Activated naive CD8-positive, alpha-beta T cell treated with anti-CD3 and anti-CD28 coated beads, Interleukin-2, amount 10 ng/mL, durations not matched to agents 7 days and 5 days (primary cell): ENCODE data around the gene NFE2L1. TPM values are rescaled to one million over a fixed set of nuclear protein-coding genes. Genes with fewer than 3 reads are reported as not detected.
"Not testable (repeated sequence)": the region's sequence is repeated elsewhere in the genome, so short reads cannot be mapped to it uniquely, and the experiment has no call there.

Experiments used
- ATAC-seq: fragments of 150-1000 bp; cut with Tn5 transposase; one replicate; pipeline ENCODE4 v1.10.0; 2021; ENCODE audit warnings: low read depth, moderate library complexity
- POLR2A ChIA-PET: fragments of 350-600 bp; sonication (Branson Sonifier 250); formaldehyde crosslinking; loops from one replicate; lab custom pipeline; 2021; ENCODE audit warnings: antibody characterized with exemption; lab: Charles Lee
- DNase-seq: peaks from one replicate; pipeline ENCODE4 v3.0.0; 2021
- H3K27ac Mint-ChIP-seq: one replicate; pipeline ENCODE4 v1.8.0; 2022; ENCODE audit warnings: mild to moderate bottlenecking, mixed read lengths
- H3K27me3 Mint-ChIP-seq: one replicate; pipeline ENCODE4 v1.8.0; 2022; ENCODE audit warnings: mild to moderate bottlenecking, moderate library complexity, mixed read lengths
- H3K36me3 Mint-ChIP-seq: one replicate; pipeline ENCODE4 v1.8.0; 2021; ENCODE audit warnings: mild to moderate bottlenecking, mixed read lengths
- H3K4me1 Mint-ChIP-seq: one replicate; pipeline ENCODE4 v1.8.0; 2021; ENCODE audit warnings: mixed read lengths
- H3K4me3 Mint-ChIP-seq: one replicate; pipeline ENCODE4 v1.8.0; 2022; ENCODE audit warnings: mild to moderate bottlenecking, moderate library complexity, mixed read lengths
- H3K9me3 Mint-ChIP-seq: one replicate; pipeline ENCODE4 v1.8.0; 2021; ENCODE audit warnings: mixed read lengths
- total RNA-seq, 2 experiments: library from RNA; stranded (reverse); gene quantifications; one replicate each; pipeline ENCODE4 v1.2.3, GENCODE V29; 2021

Gene NFE2L1
- total RNA-seq, 2 experiments from 2014 or later: 62.2 to 63.1 TPM

DNA sequence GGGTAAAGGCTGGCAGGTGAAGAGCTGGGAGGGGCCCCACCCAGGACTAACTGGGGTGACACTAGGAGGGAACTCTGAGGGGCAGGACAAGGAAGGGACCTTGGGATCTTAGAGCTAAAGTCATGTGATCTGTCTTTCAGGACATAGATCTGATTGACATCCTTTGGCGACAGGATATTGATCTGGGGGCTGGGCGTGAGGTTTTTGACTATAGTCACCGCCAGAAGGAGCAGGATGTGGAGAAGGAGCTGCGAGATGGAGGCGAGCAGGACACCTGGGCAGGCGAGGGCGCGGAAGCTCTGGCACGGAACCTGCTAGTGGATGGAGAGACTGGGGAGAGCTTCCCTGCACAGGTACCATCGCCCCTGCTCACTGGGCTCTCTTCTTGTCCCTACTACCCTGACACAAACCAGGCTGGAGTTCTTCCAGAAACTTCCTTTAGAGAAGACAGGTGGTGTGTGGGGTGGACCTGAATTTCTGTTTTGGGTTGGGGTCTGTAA, 8.1 kb downstream of the NFE2L1 start:
- peaks cover 47% of the 10 kb centered on the region for H3K36me3 Mint-ChIP-seq
- no peak overlapping the region for H3K4me3 Mint-ChIP-seq
- DNase-seq (no peak), ATAC-seq (no peak)
- peak overlapping the region; percentile 68 for H3K27ac Mint-ChIP-seq
- H3K9me3 Mint-ChIP-seq: no peaks in the 10 kb centered on the region
- peaks cover 37% of the 10 kb centered on the region for H3K4me1 Mint-ChIP-seq
- H3K27me3 Mint-ChIP-seq: no peaks in the 10 kb centered on the region
- POLR2A ChIA-PET: interaction anchor here (1.1 to 1.4 kb wide), 2 partner anchors 9 to 13 kb away, joined by 4 read pairs; no protein-coding TSS in a partner anchor

DNA sequence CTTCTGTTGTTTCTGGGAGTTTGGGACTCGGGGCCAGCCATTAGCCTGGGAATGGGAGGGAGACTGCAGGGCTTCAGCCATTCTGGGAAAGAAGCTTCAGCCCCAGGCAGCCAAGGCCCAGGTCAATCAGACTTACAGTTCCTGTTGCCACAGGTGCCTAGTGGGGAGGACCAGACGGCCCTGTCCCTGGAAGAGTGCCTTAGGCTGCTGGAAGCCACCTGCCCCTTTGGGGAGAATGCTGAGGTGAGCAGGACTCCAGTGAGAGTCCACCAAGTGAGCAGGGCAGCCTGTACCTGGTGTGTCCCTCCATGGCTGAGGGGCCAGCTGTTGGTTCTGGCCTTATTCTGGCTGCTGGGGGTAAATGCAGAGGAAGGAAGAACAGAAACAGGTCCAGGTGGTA, 8.7 kb downstream of the NFE2L1 start:
- POLR2A ChIA-PET: interaction anchor here (1.1 to 3.8 kb wide), 2 partner anchors 10 to 14 kb away, joined by 4 to 17 read pairs; partner anchors contain the start of gene NFE2L1

DNA sequence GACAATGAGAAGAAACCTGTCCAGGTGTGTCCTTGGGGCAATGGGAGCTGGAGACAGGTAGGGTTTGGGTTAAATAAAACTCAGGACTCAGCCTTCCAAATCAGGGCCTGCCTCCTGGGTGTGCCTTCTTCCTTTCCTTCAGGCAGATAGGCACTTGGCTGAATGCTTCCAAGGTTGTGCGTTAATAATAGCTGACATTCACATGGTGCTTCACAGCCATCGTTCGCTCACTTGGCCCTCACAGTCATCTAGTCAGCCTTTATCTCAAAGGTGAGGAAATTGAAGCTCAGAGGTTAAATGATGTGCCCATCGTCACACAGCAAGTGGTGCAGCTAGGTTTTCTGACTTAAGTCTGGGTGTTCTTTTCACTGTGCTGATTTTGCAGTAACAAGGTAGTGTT, 9.5 kb downstream of the NFE2L1 start:
- ATAC-seq (no peak), DNase-seq (no peak)
- Mint-ChIP-seq H3K36me3 (peaks cover 47% of the 10 kb centered on the region), H3K4me3 (no peak overlapping the region), H3K9me3 (no peaks in the 10 kb centered on the region), H3K4me1 (peaks cover 26% of the 10 kb centered on the region), H3K27me3 (no peaks in the 10 kb centered on the region), H3K27ac (no peak overlapping the region)
- POLR2A ChIA-PET: interaction anchor here (3.8 kb wide), 1 partner anchor 10 kb away, joined by 17 read pairs; the partner anchor contains the start of gene NFE2L1

More for the DNA sequence above, 8.7 kb downstream of the NFE2L1 start:
- H3K9me3 Mint-ChIP-seq: no peaks in the 10 kb centered on the region
- no peak overlapping the region for H3K4me3 Mint-ChIP-seq
- DNase-seq (no peak), ATAC-seq (no peak)
- H3K36me3 Mint-ChIP-seq: peaks cover 45% of the 10 kb centered on the region
- peaks cover 32% of the 10 kb centered on the region for H3K4me1 Mint-ChIP-seq
- peak overlapping the region; percentile 68 for H3K27ac Mint-ChIP-seq
- H3K27me3 Mint-ChIP-seq: no peaks in the 10 kb centered on the region

DNA sequence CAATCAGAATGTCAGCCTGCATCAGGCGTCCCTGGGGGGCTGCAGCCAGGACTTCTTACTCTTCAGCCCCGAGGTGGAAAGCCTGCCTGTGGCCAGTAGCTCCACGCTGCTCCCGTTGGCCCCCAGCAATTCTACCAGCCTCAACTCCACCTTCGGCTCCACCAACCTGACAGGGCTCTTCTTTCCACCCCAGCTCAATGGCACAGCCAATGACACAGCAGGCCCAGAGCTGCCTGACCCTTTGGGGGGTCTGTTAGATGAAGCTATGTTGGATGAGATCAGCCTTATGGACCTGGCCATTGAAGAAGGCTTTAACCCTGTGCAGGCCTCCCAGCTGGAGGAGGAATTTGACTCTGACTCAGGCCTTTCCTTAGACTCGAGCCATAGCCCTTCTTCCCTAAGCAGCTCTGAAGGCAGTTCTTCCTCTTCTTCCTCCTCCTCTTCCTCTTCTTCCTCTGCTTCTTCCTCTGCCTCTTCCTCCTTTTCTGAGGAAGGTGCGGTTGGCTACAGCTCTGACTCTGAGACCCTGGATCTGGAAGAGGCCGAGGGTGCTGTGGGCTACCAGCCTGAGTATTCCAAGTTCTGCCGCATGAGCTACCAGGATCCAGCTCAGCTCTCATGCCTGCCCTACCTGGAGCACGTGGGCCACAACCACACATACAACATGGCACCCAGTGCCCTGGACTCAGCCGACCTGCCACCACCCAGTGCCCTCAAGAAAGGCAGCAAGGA, 10.4 kb downstream of the NFE2L1 start:
- Mint-ChIP-seq H3K36me3 (peaks cover 44% of the 10 kb centered on the region), H3K27ac (no peak overlapping the region), H3K27me3 (no peaks in the 10 kb centered on the region), H3K9me3 (no peaks in the 10 kb centered on the region), H3K4me1 (peaks cover 18% of the 10 kb centered on the region), H3K4me3 (no peak overlapping the region)
- no peak for ATAC-seq
- no peak for DNase-seq
- POLR2A ChIA-PET: interaction anchor here (1.3 to 3.8 kb wide), 3 partner anchors 9 to 23 kb away, joined by 3 to 17 read pairs (median 4); partner anchors contain the start of gene NFE2L1

DNA sequence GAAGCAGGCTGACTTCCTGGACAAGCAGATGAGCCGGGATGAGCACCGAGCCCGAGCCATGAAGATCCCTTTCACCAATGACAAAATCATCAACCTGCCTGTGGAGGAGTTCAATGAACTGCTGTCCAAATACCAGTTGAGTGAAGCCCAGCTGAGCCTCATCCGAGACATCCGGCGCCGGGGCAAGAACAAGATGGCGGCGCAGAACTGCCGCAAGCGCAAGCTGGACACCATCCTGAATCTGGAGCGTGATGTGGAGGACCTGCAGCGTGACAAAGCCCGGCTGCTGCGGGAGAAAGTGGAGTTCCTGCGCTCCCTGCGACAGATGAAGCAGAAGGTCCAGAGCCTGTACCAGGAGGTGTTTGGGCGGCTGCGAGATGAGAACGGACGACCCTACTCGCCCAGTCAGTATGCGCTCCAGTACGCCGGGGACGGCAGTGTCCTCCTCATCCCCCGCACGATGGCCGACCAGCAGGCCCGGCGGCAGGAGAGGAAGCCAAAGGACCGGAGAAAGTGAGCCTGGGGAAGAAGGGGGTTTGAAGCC, 11.0 kb downstream of the NFE2L1 start:
- POLR2A ChIA-PET: interaction anchor here (1.3 to 3.8 kb wide), 3 partner anchors 9 to 22 kb away, joined by 3 to 17 read pairs (median 4); partner anchors contain the start of gene NFE2L1
- Mint-ChIP-seq H3K27me3 (no peaks in the 10 kb centered on the region), H3K4me3 (no peak overlapping the region), H3K4me1 (peaks cover 18% of the 10 kb centered on the region), H3K9me3 (no peaks in the 10 kb centered on the region), H3K27ac (no peak overlapping the region), H3K36me3 (peaks cover 45% of the 10 kb centered on the region)
- no peak for ATAC-seq
- DNase-seq: no peak

DNA sequence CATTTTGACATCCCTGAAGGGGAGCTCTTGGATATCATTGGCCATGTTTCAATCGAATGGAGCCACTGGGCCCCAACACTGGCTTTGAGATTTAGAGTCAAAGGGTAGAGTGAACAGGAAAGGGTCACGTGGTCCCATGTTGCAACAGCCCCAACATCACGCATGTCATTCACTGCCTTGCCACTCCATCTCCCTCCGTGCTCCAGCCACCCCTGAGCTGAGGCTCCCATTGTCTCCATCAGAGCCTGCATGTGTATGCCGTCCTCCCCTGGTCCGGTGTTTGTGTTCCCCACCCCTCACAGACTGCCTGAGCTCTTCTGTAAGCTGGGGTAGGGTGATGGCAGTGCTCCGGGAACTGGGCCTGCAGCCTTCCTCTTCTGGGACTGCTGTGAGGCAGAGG, 12.1 kb downstream of the NFE2L1 start:
- Mint-ChIP-seq H3K27ac (no peak overlapping the region), H3K36me3 (peaks cover 45% of the 10 kb centered on the region), H3K4me3 (no peak overlapping the region), H3K27me3 (no peaks in the 10 kb centered on the region), H3K4me1 (peaks cover 14% of the 10 kb centered on the region), H3K9me3 (no peaks in the 10 kb centered on the region)
- ATAC-seq: no peak
- DNase-seq: no peak
- POLR2A ChIA-PET: interaction anchor here (3.8 kb wide), 1 partner anchor 13 kb away, joined by 17 read pairs; the partner anchor contains the start of gene NFE2L1

DNA sequence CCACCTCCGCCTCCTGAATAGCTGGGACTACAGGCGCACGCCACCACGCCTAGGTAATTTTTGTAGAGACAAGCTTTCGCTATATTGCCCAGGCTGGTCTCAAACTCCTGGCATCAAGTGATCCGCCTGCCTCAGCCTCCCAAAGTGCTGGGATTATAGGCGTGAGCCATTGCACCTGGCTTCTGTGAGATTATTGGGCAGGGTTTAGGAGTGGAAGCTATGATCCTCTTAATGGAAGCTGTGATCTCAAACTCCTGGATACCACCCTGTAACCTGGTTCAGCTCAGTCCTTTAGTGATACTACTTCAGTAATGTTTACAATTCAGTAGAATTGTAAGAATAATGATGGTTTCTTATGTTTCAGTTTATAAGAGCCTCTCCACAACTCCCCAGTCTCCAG, 14.1 kb downstream of the NFE2L1 start:
- H3K36me3 Mint-ChIP-seq: peaks cover 31% of the 10 kb centered on the region
- POLR2A ChIA-PET: no interaction called here
- no peak overlapping the region for H3K4me3 Mint-ChIP-seq
- no peaks in the 10 kb centered on the region for H3K27me3 Mint-ChIP-seq
- ATAC-seq (no peak), DNase-seq (no peak)
- peaks cover 4% of the 10 kb centered on the region for H3K4me1 Mint-ChIP-seq
- H3K27ac Mint-ChIP-seq: no peak overlapping the region
- no peaks in the 10 kb centered on the region for H3K9me3 Mint-ChIP-seq

DNA sequence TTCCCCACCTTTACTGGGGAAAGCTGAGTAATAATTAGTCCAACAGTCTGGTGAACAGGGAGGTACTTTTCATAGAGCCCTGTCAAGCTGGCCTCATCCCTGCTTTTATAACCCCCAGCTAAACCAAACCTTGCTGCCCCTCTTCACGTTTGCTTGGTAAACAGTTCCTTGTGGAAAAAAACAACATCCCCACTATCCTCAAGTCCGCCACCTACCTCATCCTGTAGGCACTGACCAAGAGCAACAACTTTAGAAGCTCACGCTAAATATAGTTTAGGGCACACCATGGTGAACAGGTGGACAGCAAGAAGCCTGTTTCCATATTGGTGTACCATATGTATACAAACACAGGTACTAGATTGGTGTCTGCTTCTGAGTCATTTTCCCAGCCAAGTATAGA, 16.5 kb downstream of the NFE2L1 start:
- Mint-ChIP-seq H3K9me3 (no peaks in the 10 kb centered on the region), H3K36me3 (peaks cover 15% of the 10 kb centered on the region), H3K4me3 (no peak overlapping the region), H3K4me1 (peaks cover 4% of the 10 kb centered on the region), H3K27me3 (no peaks in the 10 kb centered on the region), H3K27ac (no peak overlapping the region)
- no peak for ATAC-seq
- POLR2A ChIA-PET: interaction anchor here (0.6 kb wide), 2 partner anchors 18 to 39 kb away, joined by 4 to 5 read pairs; no protein-coding TSS in a partner anchor
- DNase-seq: no peak

DNA sequence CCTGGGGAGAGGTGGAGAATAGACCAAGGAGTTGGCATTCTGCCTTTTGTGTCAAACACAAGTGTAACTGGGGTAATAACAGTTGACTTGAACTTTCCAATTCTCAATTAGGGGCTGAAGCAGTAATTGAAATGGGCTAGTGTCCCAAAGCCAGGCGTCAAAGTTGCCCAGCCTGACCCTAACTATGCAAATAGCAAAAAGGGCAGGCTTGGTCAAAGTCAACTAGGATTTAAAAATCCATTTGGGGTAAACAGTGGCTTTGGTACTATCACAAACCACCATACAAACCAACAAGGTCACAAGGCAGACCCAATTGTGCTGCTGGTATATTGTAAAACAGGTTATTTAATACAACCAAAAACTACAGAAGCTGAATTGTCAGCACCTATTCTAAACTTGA, 18.0 kb downstream of the NFE2L1 start:
- Mint-ChIP-seq H3K36me3 (peaks cover 6% of the 10 kb centered on the region), H3K4me3 (no peak overlapping the region), H3K4me1 (peaks cover 3% of the 10 kb centered on the region), H3K27ac (no peak overlapping the region), H3K9me3 (no peaks in the 10 kb centered on the region), H3K27me3 (no peaks in the 10 kb centered on the region)
- DNase-seq: no peak
- POLR2A ChIA-PET: interaction anchor here (2.7 kb wide), 1 partner anchor 18 kb away, joined by 8 read pairs; the partner anchor contains the start of gene NFE2L1
- ATAC-seq: no peak

DNA sequence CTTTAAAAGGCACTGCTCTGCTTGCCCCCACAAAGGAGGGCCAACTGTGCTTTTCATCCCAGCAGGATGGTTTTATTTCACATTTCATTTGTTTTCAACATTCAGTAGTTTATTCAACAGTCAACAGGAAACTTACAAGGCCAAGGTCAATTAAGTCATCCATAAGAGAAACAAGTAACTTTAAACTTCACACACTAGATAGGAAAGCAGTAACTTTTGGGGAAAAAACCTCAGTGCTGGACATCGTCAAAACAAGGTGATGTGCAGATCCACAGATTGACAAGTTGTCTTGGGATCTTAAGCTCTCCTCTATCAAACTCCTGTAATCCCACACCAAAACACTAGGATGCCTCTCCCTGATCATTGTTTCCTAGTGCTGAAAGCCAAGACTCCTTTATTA, 18.5 kb downstream of the NFE2L1 start:
- DNase-seq (no peak), ATAC-seq (no peak)
- no peaks in the 10 kb centered on the region for H3K9me3 Mint-ChIP-seq
- peaks cover 7% of the 10 kb centered on the region for H3K36me3 Mint-ChIP-seq
- no peak overlapping the region for H3K4me3 Mint-ChIP-seq
- no peaks in the 10 kb centered on the region for H3K27me3 Mint-ChIP-seq
- peak overlapping the region; percentile 23 for H3K27ac Mint-ChIP-seq
- POLR2A ChIA-PET: interaction anchor here (2.7 kb wide), 1 partner anchor 18 kb away, joined by 8 read pairs; the partner anchor contains the start of gene NFE2L1
- H3K4me1 Mint-ChIP-seq: peaks cover 1% of the 10 kb centered on the region

DNA sequence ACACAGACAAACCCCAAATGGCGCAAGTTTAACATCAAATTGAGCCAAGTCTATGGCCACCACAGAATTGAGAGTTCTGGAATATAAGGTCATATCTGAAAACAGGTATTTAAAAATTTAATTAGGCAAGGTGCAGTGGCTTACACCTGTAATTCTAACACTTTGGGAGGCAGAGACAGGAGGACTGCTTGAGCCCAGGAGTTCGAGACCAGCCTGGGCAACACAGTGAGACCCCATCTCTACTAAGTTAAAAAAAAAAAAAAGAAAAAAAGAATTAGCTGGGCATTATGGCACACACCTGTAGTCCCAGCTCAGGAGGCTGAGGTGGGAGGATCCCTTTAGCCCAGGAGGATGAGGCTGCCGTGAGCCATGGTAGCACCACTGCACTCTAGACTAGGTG, 19.1 kb downstream of the NFE2L1 start:
- POLR2A ChIA-PET: interaction anchor here (2.7 kb wide), 1 partner anchor 19 kb away, joined by 8 read pairs; the partner anchor contains the start of gene NFE2L1
- Mint-ChIP-seq H3K27me3 (no peaks in the 10 kb centered on the region), H3K27ac (no peak overlapping the region), H3K4me1 (peaks cover 1% of the 10 kb centered on the region), H3K9me3 (no peaks in the 10 kb centered on the region), H3K4me3 (no peak overlapping the region), H3K36me3 (peaks cover 8% of the 10 kb centered on the region)
- ATAC-seq (no peak), DNase-seq (no peak)

DNA sequence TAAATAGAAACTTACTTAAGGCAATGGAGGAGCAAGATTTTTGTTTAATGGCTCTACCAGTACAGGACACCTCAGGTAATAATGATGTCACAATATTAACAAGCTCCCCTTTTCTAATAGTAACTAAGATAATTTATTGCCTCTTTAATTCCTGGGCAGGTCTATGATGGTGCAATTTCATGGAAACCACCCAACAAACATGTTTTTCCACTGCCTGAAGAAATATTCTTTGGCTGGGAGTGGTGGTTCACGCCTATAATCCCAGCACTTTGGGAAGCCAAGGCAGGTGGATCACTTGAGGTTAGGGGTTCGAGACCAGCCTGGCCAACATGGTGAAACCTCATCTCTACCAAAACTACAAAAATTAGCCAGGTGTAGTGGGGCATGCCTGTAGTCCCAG, 19.6 kb downstream of the NFE2L1 start:
- not testable (repeated sequence) for H3K27ac Mint-ChIP-seq, H3K4me3 Mint-ChIP-seq, DNase-seq, H3K27me3 Mint-ChIP-seq, H3K4me1 Mint-ChIP-seq, H3K9me3 Mint-ChIP-seq, H3K36me3 Mint-ChIP-seq, ATAC-seq
- POLR2A ChIA-PET: interaction anchor here (0.8 to 2.7 kb wide), 2 partner anchors 9 to 19 kb away, joined by 3 to 8 read pairs; partner anchors contain the start of gene NFE2L1

DNA sequence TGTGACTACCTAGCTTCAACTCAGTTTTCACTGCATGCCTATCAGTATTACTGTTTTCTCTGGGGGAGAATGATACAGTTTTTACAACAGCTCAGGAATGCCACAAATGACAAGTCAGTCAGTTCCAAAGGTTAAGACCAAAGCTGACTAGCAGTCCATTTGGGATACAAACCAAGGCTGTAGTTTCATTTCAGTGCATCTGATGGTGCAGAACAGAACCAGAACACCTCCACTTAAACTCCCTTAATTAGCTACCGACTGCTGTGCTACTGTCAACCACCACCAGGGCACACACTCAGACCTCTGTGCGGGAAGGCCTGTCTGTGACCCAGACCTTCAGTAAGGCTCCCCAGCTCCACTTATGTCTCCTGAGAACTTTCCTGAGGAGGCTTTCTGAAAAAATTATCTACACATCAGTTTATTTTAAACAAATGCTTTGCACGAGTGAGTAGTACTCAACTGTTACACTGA, 20.4 kb downstream of the NFE2L1 start:
- Mint-ChIP-seq H3K4me1 (peaks cover 1% of the 10 kb centered on the region), H3K27ac (no peak overlapping the region), H3K4me3 (no peak overlapping the region), H3K9me3 (no peaks in the 10 kb centered on the region), H3K27me3 (no peaks in the 10 kb centered on the region), H3K36me3 (peaks cover 6% of the 10 kb centered on the region)
- no peak for ATAC-seq
- DNase-seq: no peak
- POLR2A ChIA-PET: interaction anchor here (0.8 kb wide), 2 partner anchors 10 to 19 kb away, joined by 3 read pairs; no protein-coding TSS in a partner anchor
